Measurements from ENCODE around the gene ELAVL2.

- TF ChIP-seq, protein P1, sequence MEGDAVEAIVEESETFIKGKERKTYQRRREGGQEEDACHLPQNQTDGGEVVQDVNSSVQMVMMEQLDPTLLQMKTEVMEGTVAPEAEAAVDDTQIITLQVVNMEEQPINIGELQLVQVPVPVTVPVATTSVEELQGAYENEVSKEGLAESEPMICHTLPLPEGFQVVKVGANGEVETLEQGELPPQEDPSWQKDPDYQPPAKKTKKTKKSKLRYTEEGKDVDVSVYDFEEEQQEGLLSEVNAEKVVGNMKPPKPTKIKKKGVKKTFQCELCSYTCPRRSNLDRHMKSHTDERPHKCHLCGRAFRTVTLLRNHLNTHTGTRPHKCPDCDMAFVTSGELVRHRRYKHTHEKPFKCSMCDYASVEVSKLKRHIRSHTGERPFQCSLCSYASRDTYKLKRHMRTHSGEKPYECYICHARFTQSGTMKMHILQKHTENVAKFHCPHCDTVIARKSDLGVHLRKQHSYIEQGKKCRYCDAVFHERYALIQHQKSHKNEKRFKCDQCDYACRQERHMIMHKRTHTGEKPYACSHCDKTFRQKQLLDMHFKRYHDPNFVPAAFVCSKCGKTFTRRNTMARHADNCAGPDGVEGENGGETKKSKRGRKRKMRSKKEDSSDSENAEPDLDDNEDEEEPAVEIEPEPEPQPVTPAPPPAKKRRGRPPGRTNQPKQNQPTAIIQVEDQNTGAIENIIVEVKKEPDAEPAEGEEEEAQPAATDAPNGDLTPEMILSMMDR (IDR thresholded peaks at IDR 0.05; ENCODE audit: low read depth, low read length), result no peak
- no peak for TF ChIP-seq POLR2A (IDR thresholded peaks at IDR 0.05; ENCODE audit: extremely low read depth, insufficient read length)
Observed at GRCh38 chr9:23765561-23765960, 60.5 kb downstream of the ELAVL2 start.

Data from NB4 (cell line).